ENCODE measurements around the gene SDHB. TPM values are rescaled to one million over a fixed set of nuclear protein-coding genes. Genes with fewer than 3 reads are reported as not detected.

SDHB gene
- total RNA-seq, 1 donor from 2014 or later = 79.8 TPM

DNA sequence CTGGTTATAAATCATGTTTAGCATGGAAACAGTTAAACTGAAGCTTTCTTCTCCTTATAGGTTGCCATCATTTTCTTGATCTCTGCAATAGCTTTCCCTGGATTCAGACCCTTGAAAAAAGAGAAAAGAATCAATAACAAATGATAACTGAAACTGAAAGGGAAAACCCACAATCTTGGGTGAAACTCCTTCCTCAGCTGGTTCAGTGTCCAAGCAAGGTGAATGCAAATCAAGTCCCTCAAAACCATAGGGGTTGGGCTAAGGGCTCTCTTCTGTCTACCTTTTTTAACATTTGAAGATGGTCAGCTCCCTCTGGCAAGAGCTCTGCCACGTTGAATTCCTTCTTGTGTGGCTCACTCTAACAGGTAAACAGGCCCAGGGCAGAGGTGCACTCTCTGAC lies 35.0 kb downstream of the SDHB start:
- Histone ChIP-seq H3K27ac (no peak overlapping the region), H3K4me3 (no peak overlapping the region), H3K4me1 (no peaks in the 10 kb centered on the region), H3K27me3 (ENCODE audit: low read depth) (no peaks in the 10 kb centered on the region), H3K9me3 (no peaks in the 10 kb centered on the region), H3K36me3 (peaks cover 63% of the 10 kb centered on the region)
- DNase-seq (no peak), ATAC-seq (no peak)
- TF ChIP-seq, protein P1, sequence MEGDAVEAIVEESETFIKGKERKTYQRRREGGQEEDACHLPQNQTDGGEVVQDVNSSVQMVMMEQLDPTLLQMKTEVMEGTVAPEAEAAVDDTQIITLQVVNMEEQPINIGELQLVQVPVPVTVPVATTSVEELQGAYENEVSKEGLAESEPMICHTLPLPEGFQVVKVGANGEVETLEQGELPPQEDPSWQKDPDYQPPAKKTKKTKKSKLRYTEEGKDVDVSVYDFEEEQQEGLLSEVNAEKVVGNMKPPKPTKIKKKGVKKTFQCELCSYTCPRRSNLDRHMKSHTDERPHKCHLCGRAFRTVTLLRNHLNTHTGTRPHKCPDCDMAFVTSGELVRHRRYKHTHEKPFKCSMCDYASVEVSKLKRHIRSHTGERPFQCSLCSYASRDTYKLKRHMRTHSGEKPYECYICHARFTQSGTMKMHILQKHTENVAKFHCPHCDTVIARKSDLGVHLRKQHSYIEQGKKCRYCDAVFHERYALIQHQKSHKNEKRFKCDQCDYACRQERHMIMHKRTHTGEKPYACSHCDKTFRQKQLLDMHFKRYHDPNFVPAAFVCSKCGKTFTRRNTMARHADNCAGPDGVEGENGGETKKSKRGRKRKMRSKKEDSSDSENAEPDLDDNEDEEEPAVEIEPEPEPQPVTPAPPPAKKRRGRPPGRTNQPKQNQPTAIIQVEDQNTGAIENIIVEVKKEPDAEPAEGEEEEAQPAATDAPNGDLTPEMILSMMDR (IDR thresholded peaks at IDR 0.05) = no peak
- intact Hi-C loops (cut with DNase I) = no loop called here

DNA sequence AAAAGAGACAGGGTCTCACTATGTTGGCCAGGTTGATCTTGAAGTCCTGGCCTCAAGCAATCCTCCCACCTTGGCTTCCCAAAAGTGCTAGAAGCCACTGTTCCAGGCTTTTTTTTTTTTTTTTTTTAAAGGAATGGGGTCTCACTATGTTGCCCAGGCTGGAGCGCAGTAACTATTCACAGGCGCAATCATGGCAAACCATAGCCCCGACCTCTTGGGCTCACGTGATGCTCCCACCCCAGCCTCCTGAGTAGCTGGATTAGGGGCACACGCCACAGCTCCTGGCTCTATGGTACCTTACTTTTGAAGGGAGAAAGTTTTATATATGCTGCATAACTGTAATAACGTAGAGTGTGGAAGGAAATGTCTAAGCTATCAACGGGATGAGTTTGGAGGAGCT lies 36.4 kb downstream of the SDHB start:
- Histone ChIP-seq H3K4me3 (no peak overlapping the region), H3K27ac (no peak overlapping the region), H3K36me3 (peaks cover 49% of the 10 kb centered on the region), H3K4me1 (peaks cover 6% of the 10 kb centered on the region), H3K27me3 (ENCODE audit: low read depth) (no peaks in the 10 kb centered on the region), H3K9me3 (no peaks in the 10 kb centered on the region)
- no peak for DNase-seq
- no peak for ATAC-seq
- intact Hi-C loops (cut with DNase I) = no loop called here
- TF ChIP-seq, protein P1 (IDR thresholded peaks at IDR 0.05) = no peak

DNA sequence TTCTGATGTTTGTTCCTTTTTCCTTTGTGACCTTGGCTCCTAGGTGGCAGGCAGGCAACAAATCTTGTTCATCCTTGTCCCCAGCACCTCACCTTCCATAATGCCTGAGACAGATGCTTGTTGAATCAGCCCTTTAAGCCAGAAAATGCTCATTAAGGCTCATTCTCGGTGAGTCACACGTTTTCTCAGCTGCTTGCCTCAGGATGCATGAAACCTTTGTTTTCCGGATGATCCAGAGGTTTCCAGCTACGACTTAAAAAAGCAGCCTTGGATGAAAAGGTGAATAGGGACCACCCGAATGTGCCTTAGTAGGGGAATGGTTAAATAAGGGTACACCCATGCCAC lies 37.5 kb downstream of the SDHB start:
- TF ChIP-seq, protein P1 (IDR thresholded peaks at IDR 0.05) = no peak
- no peak for ATAC-seq
- DNase-seq = no peak

DNA sequence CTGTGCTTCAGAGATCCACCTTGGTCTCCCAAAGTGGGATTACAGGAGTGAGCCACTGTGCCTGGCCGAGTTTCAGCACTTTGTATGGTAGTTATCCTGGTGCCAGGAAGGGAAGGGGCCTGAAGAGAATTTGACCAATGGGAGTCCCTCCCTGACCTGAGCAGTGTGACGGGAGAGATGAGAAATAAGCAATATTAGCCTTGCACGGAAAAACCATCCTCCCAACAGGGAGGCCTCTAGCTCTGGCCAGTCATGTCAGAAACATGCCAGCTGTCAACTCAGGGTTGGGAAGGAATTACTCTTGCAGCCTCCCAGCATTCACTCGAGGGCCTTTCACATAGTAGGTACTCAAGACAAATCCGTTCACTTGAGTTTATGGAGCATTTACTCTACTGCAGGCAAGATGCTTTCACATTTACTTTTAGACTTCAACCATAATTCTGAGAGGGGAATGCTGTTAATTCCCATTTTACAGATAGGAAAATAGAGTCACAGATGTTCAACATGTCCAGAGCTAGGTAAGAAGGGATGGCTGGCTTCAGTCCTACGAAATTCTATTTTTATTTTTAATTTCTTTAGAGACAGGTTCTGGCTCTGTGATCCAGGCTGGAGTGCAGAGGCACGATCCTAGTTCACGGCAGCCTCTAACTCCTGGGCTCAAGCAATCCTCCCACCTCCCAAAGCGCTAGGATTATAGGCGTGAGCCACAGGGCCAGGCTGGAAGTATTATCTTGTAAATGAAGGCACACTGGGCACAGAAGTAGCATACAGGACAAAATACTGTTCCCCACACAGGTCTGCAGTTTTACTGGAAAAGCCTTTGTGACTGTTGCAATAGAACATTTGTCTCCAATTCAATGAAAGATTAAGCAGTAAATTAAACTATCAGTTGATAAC lies 38.9 kb downstream of the SDHB start:
- ATAC-seq (no peak), DNase-seq (peak; percentile 5)
- Histone ChIP-seq H3K27me3 (ENCODE audit: low read depth) (no peaks in the 10 kb centered on the region), H3K27ac (no peak overlapping the region), H3K9me3 (no peaks in the 10 kb centered on the region), H3K4me1 (peaks cover 26% of the 10 kb centered on the region), H3K36me3 (peaks cover 24% of the 10 kb centered on the region), H3K4me3 (no peak overlapping the region)
- TF ChIP-seq, protein P1 (IDR thresholded peaks at IDR 0.05) = no peak
- intact Hi-C loops (cut with DNase I) = no loop called here

More for the DNA sequence above, 37.5 kb downstream of the SDHB start:
- Histone ChIP-seq H3K4me3 (no peak overlapping the region), H3K36me3 (peaks cover 37% of the 10 kb centered on the region), H3K27me3 (ENCODE audit: low read depth) (no peaks in the 10 kb centered on the region), H3K27ac (no peak overlapping the region), H3K4me1 (peaks cover 12% of the 10 kb centered on the region), H3K9me3 (no peaks in the 10 kb centered on the region)
- intact Hi-C loops (cut with DNase I) = no loop called here

DNA sequence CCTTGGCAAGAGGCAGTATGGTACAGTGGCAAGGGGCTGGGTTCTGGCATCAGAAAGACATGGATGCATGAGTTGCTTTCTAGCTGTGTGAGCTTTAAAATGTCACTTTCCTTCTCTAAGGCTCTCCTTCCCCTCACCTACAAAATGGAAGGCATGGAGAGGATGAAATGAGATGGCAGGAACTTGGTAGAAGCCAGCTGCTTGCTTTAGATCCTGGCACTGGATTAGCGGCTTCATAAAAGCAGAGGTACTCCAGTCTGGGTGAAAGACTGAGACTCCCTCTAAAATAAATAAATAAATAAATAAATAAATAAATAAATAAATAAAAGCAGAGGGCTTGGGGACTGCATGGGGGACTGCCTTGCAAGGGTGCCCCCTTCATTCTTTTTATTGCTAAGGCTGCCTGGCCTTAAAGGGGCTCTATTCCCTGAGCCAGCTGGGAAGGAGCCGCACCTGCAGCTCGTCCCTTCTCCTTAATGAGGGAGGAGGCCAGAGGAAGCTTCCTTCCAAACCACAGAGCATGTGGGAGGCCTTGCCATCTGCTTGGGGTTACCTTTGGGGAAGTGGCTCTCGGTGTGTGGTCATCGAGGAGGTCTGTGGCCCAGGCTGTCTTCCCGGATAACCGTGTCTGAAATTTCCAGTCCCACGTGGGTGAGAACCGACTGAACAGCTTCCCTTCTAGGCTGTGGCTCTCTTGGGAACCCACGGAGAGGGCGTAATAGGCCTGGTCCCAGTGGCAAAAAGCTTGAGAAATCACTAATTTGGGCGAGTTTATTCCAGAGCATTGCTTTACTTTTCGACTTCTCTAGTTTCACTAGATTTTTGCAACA lies 40.1 kb downstream of the SDHB start:
- Histone ChIP-seq H3K4me3 (no peak overlapping the region), H3K27ac (no peak overlapping the region), H3K4me1 (peaks cover 37% of the 10 kb centered on the region), H3K36me3 (peaks cover 12% of the 10 kb centered on the region), H3K27me3 (ENCODE audit: low read depth) (no peaks in the 10 kb centered on the region), H3K9me3 (no peaks in the 10 kb centered on the region)
- TF ChIP-seq, protein P1 (IDR thresholded peaks at IDR 0.05) = no peak
- peak in 1 of 2 donors; percentile 5 for ATAC-seq
- DNase-seq = peak; percentile 73
- intact Hi-C loops (cut with DNase I) = no loop called here

Measured in lower lobe of right lung (tissue), 2 donors.